Measurements from ENCODE around the gene GPR87. TPM values are rescaled to one million over a fixed set of nuclear protein-coding genes. Genes with fewer than 3 reads are reported as not detected.

The GPR87 gene, protein sequence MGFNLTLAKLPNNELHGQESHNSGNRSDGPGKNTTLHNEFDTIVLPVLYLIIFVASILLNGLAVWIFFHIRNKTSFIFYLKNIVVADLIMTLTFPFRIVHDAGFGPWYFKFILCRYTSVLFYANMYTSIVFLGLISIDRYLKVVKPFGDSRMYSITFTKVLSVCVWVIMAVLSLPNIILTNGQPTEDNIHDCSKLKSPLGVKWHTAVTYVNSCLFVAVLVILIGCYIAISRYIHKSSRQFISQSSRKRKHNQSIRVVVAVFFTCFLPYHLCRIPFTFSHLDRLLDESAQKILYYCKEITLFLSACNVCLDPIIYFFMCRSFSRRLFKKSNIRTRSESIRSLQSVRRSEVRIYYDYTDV
- not detected for polyA plus RNA-seq

DNA sequence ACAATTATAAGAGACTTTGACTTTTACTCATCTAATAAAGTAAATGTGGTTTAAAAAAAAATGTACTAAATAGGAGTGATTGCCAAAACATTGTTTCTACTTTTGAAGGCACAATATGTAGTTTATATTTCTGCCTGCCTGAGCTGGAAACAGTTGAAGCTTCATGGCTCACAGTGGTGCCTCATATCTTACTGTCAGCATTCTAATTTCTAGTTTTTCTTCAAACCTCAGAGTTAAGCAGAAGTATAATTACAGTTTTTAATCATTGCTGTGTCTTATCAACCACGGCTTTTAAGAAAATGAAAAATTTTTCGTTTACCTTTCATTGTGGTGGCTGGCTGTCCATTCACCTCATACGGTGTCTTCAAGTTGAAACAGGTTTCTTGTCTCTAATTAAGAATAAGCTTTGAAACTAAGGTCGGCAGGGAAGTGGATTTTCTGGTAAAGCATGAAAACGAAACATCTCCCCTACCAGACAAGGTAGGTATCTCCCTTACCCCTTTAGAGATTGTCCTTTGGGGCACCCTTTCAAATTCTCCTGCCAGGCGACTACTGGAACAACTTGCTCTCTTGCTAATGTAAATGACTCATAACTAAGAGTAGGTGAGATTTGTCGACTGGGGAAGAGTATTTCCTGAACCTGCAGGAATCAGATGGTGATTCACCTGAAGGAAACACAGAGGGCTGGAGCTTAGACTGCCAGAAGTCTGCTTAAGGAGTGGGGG is at the start of gene GPR87:
Gene GPR87 (minus strand): TSS at position 554 of the 725 bp plus-strand sequence. CDS start 16,720 bp downstream, outside the sequence.
- H3K4me3 Mint-ChIP-seq, result peak within 1 kb of the TSS in 1 of 4 donors; percentile 29
- peaks cover 0 to 2% (median 0%) of the 10 kb centered on the region in 3 donors for H3K9me3 Mint-ChIP-seq
- H3K36me3 Mint-ChIP-seq, result no peaks in the 10 kb centered on the region
- H3K27me3 Mint-ChIP-seq, result peaks cover 2% of the 10 kb centered on the region
- no peaks in the 10 kb centered on the region for H3K4me1 Mint-ChIP-seq
- H3K27ac Mint-ChIP-seq, result no peak within 1 kb of the TSS

DNA sequence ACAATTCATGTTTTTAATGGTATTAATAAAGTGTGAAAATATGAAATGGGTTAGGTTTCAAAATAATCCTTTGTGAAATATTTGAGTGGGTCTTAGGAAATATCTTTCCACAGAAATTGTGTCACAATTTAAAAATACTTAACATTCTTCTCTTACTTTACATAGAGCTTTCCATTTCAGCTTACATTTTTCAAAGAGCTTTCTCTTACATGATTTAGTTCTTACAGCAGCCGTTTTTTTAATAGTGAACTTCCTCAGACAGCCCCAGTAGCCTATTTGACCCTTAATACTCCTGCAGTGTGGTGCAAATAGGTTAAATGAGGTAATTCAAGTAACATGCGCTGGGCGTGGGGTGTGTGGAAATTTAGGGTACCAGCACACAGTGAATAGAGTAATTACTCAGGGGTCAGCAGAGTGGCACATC is 46.1 kb upstream of the GPR87 start:
- H3K36me3 Mint-ChIP-seq, result peaks cover 2% of the 10 kb centered on the region

GRCh38 chr3:151357463-151357850 is 40.8 kb upstream of the GPR87 start:
- H3K4me3 Mint-ChIP-seq, result no peak overlapping the region
- H3K36me3 Mint-ChIP-seq, result peaks cover 2% of the 10 kb centered on the region
- H3K4me1 Mint-ChIP-seq, result peaks cover 13 to 17% (median 16%) of the 10 kb centered on the region in 3 donors
- H3K27ac Mint-ChIP-seq, result no peak overlapping the region
- H3K9me3 Mint-ChIP-seq, result no peaks in the 10 kb centered on the region
- H3K27me3 Mint-ChIP-seq, result no peaks in the 10 kb centered on the region

More for the DNA sequence above, 46.1 kb upstream of the GPR87 start:
- Mint-ChIP-seq H3K4me1 (peaks cover 0 to 3% (median 2%) of the 10 kb centered on the region in 3 donors), H3K9me3 (no peaks in the 10 kb centered on the region), H3K27ac (no peak overlapping the region), H3K4me3 (no peak overlapping the region), H3K27me3 (no peaks in the 10 kb centered on the region)

GRCh38 chr3:151356794-151357462 is 40.3 kb upstream of the GPR87 start:
- Mint-ChIP-seq H3K27me3 (no peaks in the 10 kb centered on the region), H3K9me3 (no peaks in the 10 kb centered on the region), H3K4me1 (peaks cover 17 to 22% (median 22%) of the 10 kb centered on the region in 3 donors), H3K36me3 (peaks cover 2% of the 10 kb centered on the region), H3K27ac (no peak overlapping the region), H3K4me3 (no peak overlapping the region)

GRCh38 chr3:151351648-151352047 is 35.0 kb upstream of the GPR87 start:
- H3K36me3 Mint-ChIP-seq, result peaks cover 2% of the 10 kb centered on the region
- H3K9me3 Mint-ChIP-seq, result no peaks in the 10 kb centered on the region
- peak overlapping the region in 2 of 3 donors; percentile 18 to 80 for H3K27ac Mint-ChIP-seq
- H3K4me1 Mint-ChIP-seq, result peaks cover 15 to 23% (median 20%) of the 10 kb centered on the region in 3 donors
- peak overlapping the region; percentile 2 to 81 (median 29) for H3K4me3 Mint-ChIP-seq
- H3K27me3 Mint-ChIP-seq, result peaks cover 5% of the 10 kb centered on the region

GRCh38 chr3:151351219-151351618 is 34.6 kb upstream of the GPR87 start:
- Mint-ChIP-seq H3K9me3 (no peaks in the 10 kb centered on the region), H3K36me3 (peaks cover 2% of the 10 kb centered on the region), H3K4me3 (peak overlapping the region; percentile 2 to 81 (median 29)), H3K27ac (peak overlapping the region in 2 of 3 donors; percentile 18 to 80), H3K4me1 (peaks cover 13 to 24% (median 22%) of the 10 kb centered on the region in 3 donors), H3K27me3 (peaks cover 5% of the 10 kb centered on the region)

DNA sequence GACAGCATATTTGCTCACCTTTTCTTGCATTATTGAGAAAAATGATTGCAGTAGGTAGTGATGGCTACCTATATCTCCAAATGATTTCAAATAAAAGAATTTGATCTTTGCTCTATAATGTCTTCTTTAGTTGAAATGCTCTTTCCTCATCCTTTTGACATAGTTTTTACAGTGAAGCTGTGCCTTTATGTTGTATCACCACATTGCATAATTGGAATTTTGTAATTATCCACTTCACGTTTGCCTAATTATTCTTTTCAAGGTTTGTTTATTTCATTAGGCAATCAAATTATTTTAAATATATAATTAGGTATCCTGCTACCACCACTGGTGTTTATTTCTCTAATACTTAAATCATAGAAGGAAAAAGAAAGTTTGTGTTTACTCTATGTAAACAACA is 34.0 kb upstream of the GPR87 start:
- H3K27me3 Mint-ChIP-seq, result peaks cover 5% of the 10 kb centered on the region
- H3K27ac Mint-ChIP-seq, result no peak overlapping the region
- no peak overlapping the region for H3K4me3 Mint-ChIP-seq
- H3K36me3 Mint-ChIP-seq, result peaks cover 2% of the 10 kb centered on the region
- H3K4me1 Mint-ChIP-seq, result peaks cover 14 to 27% (median 27%) of the 10 kb centered on the region in 3 donors
- no peaks in the 10 kb centered on the region for H3K9me3 Mint-ChIP-seq

GRCh38 chr3:151347432-151347831 is 30.8 kb upstream of the GPR87 start:
- peaks cover 5% of the 10 kb centered on the region for H3K27me3 Mint-ChIP-seq
- H3K4me3 Mint-ChIP-seq, result no peak overlapping the region
- peaks cover 2% of the 10 kb centered on the region for H3K36me3 Mint-ChIP-seq
- no peaks in the 10 kb centered on the region for H3K9me3 Mint-ChIP-seq
- H3K4me1 Mint-ChIP-seq, result peaks cover 14 to 26% (median 21%) of the 10 kb centered on the region in 3 donors
- peak overlapping the region in 1 of 3 donors; percentile 29 for H3K27ac Mint-ChIP-seq

- peak overlapping the region in 1 of 3 donors; percentile 80 for H3K27ac Mint-ChIP-seq
- no peak overlapping the region for H3K4me3 Mint-ChIP-seq
- peaks cover 2% of the 10 kb centered on the region for H3K36me3 Mint-ChIP-seq
- peaks cover 6 to 16% (median 11%) of the 10 kb centered on the region in 3 donors for H3K4me1 Mint-ChIP-seq
- peaks cover 0 to 2% (median 0%) of the 10 kb centered on the region in 3 donors for H3K9me3 Mint-ChIP-seq
- peaks cover 5% of the 10 kb centered on the region for H3K27me3 Mint-ChIP-seq
Observed at GRCh38 chr3:151346292-151346691, 29.7 kb upstream of the GPR87 start.

- Mint-ChIP-seq H3K36me3 (peaks cover 2% of the 10 kb centered on the region), H3K4me1 (peaks cover 2 to 13% (median 8%) of the 10 kb centered on the region in 3 donors), H3K4me3 (no peak overlapping the region), H3K27ac (peak overlapping the region in 1 of 3 donors; percentile 80), H3K9me3 (peaks cover 0 to 2% (median 0%) of the 10 kb centered on the region in 3 donors), H3K27me3 (peaks cover 5% of the 10 kb centered on the region)
Observed at GRCh38 chr3:151345859-151346258, 29.2 kb upstream of the GPR87 start.

DNA sequence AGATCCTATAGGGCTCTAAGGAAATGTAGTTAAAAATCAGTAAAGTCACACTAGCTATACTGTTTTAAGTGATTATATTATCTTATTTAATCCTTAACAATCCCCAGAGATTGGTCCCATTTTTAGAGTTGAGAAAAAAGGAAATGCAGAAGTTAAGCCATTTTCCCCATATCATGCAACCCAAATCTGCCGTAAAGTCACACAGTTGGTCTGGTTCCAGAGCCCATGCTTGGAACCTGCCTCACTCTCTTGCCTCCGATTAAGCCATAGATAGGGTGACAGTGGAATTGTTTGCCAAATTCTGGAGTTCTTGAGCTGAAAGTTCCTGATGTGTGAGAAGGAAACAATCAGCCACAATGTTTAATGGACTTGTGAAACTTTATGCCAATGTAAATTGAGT is 15.1 kb upstream of the GPR87 start:
- Mint-ChIP-seq H3K36me3 (no peaks in the 10 kb centered on the region), H3K9me3 (no peaks in the 10 kb centered on the region), H3K27ac (no peak overlapping the region), H3K27me3 (no peaks in the 10 kb centered on the region), H3K4me1 (peaks cover 4 to 7% (median 6%) of the 10 kb centered on the region in 3 donors), H3K4me3 (no peak overlapping the region)

- no peaks in the 10 kb centered on the region for H3K9me3 Mint-ChIP-seq
- H3K4me1 Mint-ChIP-seq, result peaks cover 4 to 7% (median 6%) of the 10 kb centered on the region in 3 donors
- H3K4me3 Mint-ChIP-seq, result no peak overlapping the region
- H3K27me3 Mint-ChIP-seq, result no peaks in the 10 kb centered on the region
- H3K36me3 Mint-ChIP-seq, result no peaks in the 10 kb centered on the region
- no peak overlapping the region for H3K27ac Mint-ChIP-seq
Observed at GRCh38 chr3:151330899-151331298, 14.3 kb upstream of the GPR87 start.

GRCh38 chr3:151330379-151330778 is 13.8 kb upstream of the GPR87 start:
- H3K27me3 Mint-ChIP-seq, result no peaks in the 10 kb centered on the region
- no peaks in the 10 kb centered on the region for H3K36me3 Mint-ChIP-seq
- peak overlapping the region in 1 of 4 donors; percentile 28 for H3K4me3 Mint-ChIP-seq
- H3K27ac Mint-ChIP-seq, result no peak overlapping the region
- peaks cover 4 to 7% (median 6%) of the 10 kb centered on the region in 3 donors for H3K4me1 Mint-ChIP-seq
- no peaks in the 10 kb centered on the region for H3K9me3 Mint-ChIP-seq

- H3K4me1 Mint-ChIP-seq, result peaks cover 4 to 7% (median 6%) of the 10 kb centered on the region in 3 donors
- no peaks in the 10 kb centered on the region for H3K9me3 Mint-ChIP-seq
- H3K36me3 Mint-ChIP-seq, result no peaks in the 10 kb centered on the region
- peak within 1 kb of the TSS in 1 of 3 donors; percentile 2 for H3K27ac Mint-ChIP-seq
- peak within 1 kb of the TSS in 3 of 4 donors; percentile 18 to 89 (median 62) for H3K4me3 Mint-ChIP-seq
- H3K27me3 Mint-ChIP-seq, result no peaks in the 10 kb centered on the region
Observed at GRCh38 chr3:151329363-151329762, 12.7 kb upstream of the GPR87 start, which contains the start of gene P2RY13. P2RY13 (minus strand) TSS chr3:151329549; CDS start chr3:151329528, 21 bp downstream.

All from IgD-negative memory B cell (primary cell).